IPS-18c (cell line): ENCODE data around the gene CARD11.
"Not testable (repeated sequence)": the region's sequence is repeated elsewhere in the genome, so short reads cannot be mapped to it uniquely, and the experiment has no call there.

ENCODE experiments used
- H3K4me3 ChIP-seq: 2 replicates; pipeline ENCODE4 v1.7.0; 2013; ENCODE audit warnings: low read depth, mild to moderate bottlenecking, low read length, moderate library complexity; ENCODE audit not compliant: insufficient read depth
- H3K9me3 ChIP-seq: one replicate; pipeline ENCODE4 v1.6.1; 2013; ENCODE audit warnings: mild to moderate bottlenecking, low read length, moderate library complexity; ENCODE audit not compliant: control insufficient read depth, insufficient read depth

CARD11 gene

DNA sequence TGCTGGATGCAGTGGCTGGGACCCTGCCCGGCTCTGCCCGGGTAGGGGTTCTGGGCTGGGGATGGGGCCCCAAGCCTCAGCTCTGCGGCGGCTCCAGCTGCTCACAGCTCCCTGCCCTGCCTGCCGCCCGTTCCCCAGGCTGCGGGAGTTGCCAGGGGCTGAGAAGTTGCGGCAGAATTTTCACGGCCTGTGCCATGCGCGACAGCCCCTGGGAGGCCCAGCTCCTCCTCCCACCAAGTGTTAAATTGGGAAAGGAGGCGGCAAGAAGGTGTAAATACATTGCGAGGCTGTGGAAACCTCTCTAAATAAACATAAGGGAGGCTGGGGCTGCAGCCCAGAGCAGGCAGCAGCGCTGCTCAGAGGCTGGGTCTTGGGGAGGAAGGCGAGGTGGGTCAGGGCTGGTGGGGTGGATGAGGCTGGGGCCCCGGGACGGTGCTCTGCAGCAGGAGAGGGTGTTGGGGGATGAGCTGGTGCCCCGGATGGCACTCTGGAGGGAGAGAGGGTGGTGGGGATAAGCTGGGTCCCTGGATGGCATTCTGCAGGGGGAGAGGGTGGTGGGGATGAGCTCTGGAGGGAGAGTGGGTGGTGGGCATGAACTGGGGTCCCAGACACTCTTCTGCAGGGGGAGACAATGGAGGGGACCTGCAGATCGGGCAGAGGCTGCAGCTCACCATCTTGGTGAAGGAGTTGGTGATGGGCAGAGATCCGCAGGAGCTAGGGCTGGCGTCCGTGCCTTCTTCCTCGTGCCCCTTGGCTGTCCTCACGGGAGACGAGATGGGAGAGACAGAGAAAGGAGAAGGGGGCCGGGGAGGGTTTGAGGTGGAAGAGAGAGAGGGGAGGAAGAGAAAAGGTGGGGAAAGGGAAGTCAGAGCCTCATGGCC, 114.1 kb downstream of the CARD11 start:
- H3K9me3 ChIP-seq: peaks cover 2% of the 10 kb centered on the region
- no peak overlapping the region for H3K4me3 ChIP-seq

- Histone ChIP-seq H3K9me3 (peaks cover 2% of the 10 kb centered on the region), H3K4me3 (no peak overlapping the region)
Observed at GRCh38 chr7:2928613-2929311, 114.9 kb downstream of the CARD11 start.

- Histone ChIP-seq H3K4me3 (no peak overlapping the region), H3K9me3 (peaks cover 2% of the 10 kb centered on the region)
Observed at GRCh38 chr7:2928256-2928612, 115.4 kb downstream of the CARD11 start.

DNA sequence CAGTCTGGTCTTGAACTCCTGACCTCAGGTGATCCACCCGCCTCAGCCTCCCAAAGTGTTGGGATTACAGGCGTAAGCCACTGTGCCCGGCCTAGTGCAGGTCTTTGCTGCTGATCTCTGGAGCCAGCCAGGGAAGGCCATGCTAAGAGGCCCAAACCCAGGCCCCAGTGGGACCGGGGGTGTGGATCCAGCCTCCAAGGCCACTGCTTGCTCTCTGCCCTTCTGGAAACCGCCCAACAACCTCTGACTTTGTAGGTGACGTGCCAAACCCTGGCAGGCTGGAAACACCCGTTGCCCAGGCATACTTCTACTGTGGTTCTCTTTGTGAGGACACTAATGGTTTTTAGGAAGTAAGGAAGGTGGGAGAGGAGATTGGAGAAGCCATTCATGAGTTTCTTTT, 116.1 kb downstream of the CARD11 start:
- H3K9me3 ChIP-seq: peaks cover 2% of the 10 kb centered on the region
- no peak overlapping the region for H3K4me3 ChIP-seq

DNA sequence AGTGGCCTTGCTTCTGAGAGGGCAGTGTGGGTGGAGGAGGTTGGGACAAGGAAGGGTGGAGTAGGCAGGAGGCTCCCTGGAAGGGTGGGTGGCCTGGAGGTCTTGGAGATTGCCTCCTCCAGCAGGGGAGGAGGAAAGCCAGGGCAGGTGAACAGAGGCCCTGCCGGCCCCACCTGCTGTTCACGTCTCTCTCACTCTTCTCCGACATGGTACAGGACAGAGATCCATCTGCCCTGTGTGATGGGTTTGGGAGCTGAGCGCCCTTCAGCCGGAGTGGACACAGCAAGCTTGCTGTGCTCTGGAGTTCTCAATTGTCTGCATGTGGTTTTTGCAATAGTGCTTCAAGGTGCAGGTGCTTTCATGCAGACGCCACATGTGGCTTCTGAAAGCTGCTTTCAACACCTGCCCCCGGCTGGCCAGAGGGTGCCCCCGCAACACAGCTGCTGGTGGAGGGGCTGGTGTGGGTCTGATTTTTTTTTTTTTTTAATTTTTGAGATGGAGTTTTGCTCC, 116.7 kb downstream of the CARD11 start:
- Histone ChIP-seq H3K4me3 (no peak overlapping the region), H3K9me3 (peaks cover 2% of the 10 kb centered on the region)

DNA sequence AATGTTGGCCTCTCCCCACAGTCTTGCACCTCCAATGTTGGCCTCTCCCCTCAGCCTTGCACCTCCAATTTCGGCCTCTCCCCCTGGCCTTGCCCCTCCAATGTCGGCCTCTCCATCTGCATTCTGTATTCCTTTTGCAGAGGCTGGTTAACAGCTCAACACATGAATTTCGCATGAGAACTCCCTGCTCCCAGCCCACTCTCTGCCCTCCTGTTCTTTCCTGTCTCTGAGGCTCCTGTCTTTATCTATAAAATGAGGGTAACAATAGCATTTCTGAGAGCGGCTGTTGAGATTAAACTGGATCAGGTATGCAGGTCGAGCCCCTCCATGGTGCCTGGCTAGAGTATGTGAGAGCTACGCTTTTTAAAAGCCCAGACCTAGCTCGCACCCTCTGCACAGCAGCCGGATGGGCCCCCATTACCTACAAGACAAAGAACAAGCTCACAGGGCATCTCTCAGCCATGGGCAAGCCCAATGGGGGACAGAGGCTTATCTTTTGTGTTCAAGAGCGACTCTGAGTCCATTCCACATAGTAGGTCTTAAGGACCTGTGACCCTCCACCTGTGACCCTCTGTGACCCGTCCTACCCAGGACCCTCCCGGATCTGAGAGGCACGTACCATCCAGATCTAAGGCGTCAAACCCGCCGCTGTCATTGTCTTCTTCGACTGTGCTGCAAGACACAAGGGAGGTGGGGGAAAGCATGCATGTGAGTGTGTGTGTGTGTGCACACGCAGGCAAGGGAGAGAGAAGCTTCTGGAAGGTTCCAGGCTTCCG, 117.4 kb downstream of the CARD11 start:
- Histone ChIP-seq H3K4me3 (no peak overlapping the region), H3K9me3 (peaks cover 2% of the 10 kb centered on the region)

DNA sequence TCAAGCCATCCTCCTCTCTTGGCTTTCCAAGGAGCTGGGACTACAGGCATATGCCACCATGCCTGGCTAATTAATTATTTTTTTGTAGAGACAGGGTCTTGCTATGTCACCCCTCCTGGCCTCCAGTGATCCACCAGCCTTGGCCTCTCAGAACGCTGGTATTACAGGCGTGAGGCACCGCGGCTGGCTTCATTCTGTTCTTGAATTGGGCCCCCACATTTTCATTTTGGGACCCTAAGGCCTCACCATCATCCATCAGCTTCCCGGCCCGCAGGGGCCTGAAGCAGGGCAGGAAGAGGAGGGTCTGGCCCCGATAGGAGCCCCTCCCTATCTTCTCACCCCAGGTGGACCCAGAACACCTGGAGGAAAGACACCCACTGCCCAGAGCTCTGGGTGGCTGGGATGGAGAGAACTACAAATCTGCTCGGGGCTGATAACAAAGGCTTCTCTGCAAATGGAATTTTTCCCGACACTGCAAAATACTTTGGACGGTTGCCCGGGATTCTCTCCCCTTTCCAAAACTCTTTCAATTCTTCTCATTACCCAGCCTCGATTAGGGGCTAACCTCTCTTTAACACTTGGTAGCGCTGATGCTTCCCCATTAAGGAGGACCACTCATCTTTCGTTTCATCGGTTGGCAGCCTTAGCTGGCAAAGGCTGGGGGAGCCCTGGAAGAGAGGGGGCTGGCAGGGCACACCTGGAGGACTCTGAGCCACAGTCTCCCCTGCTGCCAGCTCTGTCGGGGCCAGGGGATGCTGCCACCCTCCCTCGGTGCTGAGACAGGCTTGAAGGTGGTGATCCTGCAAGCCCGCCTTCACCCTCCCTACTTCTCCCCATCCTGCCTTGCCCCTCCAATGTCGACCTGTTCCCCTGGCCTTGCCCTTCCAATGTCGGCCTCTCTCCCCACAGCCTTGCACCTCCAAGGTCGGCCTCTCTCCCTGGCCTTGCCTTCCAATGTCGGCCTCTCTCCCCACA, 118.5 kb downstream of the CARD11 start:
- H3K9me3 ChIP-seq: peaks cover 2% of the 10 kb centered on the region
- no peak overlapping the region for H3K4me3 ChIP-seq

DNA sequence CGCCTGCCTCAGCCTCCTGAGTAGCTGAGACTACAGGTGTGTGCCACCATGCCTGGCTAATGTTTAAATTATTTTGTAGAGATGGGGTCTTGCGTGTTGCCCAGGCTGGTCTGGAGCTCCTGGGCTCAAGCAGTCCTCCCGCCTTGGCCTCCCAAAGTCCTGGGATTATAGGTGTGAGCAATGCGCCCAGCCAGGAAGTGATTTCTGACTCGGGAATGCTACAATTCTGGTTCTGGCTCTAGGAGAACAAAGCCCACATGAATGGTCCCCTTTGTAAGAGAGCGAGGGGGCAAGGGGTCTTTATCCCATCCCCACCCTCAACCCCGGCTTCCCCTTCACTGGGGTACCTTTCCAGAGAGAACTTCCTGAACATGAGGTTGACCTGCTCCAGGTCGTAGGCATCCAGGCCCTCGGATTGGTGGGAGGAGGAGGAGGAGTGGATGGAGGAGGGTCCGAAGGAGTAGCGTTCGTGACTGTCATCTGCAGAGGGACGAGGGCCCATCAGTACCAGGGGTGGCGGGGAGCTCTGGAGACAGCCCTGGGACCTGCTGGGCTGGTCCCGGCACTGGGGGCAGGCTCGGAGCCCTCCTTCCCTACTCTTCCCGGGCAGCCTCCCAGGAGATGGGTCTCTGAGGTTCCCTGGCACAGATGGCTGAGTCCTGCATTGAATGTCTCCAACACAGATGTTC, 119.6 kb downstream of the CARD11 start:
- Histone ChIP-seq H3K4me3 (no peak overlapping the region), H3K9me3 (peaks cover 2% of the 10 kb centered on the region)

DNA sequence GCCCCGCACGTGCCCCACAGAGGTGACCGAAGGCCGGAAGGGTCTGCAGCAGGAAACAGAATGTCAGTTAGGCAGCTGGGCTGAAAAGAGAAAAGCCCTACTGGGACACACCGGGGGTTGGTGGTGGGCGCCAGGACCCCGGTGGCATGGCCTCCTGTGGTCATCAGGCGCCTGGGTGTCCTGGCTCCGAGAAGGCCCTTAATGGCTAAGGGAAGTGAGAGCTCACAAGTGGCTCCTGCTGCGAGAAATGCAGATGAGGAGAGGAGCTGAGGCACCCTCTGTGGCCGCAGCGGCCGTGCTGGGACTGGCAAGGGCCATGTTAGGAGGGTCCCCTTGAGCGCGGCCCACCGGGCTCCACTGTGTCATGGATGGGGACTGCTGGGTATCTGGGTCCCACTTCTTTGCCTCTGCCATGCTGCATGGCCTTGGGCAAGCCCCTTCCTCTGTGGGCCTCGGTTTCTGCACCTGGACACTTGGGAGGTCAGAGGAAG, 120.3 kb downstream of the CARD11 start:
- Histone ChIP-seq H3K9me3 (peaks cover 2% of the 10 kb centered on the region), H3K4me3 (no peak overlapping the region)

DNA sequence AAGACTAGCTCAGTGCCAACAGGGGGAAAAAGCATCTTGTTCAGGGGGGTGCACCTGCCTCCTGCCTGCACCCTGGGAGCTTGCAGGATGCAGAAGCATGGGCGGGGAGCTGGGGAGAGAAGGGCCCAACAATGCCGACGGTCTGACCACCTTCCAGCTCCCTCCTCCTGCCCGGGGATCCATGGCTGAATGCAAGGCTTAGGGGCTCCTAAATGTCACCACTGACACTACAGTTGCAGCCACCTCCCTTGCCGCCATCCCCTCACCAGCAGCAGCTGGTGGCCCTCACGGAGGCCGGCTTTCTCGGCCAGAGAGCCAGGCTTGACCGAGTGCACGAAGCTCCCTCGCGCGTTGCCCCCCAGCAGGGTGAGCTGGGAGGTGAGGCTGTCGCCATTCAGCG, 120.8 kb downstream of the CARD11 start:
- Histone ChIP-seq H3K9me3 (peaks cover 2% of the 10 kb centered on the region), H3K4me3 (no peak overlapping the region)

DNA sequence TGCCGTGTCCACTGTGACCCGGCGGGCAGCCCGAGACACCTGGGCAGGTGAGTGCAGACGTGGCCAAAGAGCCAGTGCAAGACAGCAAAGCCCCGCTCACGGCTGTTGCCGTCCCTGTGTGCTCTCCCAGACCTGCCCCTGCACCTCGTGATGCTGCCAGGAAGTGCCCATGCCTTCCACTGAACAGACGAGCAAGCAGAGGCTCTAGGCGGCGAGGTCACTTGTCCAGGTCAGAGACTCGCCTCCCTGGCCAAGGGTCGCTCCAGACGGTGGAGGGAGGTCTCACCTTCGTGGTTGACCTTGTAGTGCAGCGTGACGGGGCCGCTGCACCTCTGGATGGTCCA, 121.3 kb downstream of the CARD11 start:
- H3K9me3 ChIP-seq: peaks cover 2% of the 10 kb centered on the region
- H3K4me3 ChIP-seq: no peak overlapping the region

DNA sequence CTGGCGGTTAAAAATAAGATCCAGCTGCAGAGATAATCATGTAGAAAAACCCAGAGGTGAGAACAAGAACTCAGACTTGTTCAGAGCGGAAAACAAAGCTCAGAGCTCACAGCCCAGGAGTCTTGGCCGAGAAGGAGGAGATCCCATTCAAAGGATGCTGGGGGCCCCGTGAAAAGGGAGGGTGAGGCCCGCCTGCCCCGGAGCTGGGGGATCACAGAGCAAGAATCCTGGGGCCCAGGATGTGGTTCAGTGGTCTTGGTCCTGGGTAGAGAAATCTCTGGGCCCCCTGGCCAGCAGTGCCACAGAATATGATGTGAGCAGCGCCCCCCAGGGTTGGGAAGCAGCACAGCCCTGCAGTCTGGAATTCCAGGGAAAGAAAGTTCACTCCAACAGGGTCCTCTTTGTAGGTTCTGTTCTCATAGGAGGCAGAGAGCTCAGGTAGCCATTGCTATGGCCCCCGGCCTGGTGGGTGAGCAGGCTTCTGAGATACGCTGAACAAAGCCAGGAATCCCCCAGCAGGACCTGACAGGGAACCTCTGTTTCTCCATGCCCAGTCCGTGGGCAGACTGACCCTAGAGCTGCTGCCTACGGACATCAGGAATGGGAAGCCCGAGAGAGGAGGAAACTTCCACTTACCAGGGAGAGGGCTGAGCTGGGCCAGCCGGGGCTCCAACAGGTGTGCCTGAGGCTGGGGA, 121.9 kb downstream of the CARD11 start:
- H3K4me3 ChIP-seq: no peak overlapping the region
- H3K9me3 ChIP-seq: peaks cover 2% of the 10 kb centered on the region

GRCh38 chr7:2920956-2921652, 122.6 kb downstream of the CARD11 start:
- H3K4me3 ChIP-seq: no peak overlapping the region
- H3K9me3 ChIP-seq: peaks cover 2% of the 10 kb centered on the region

- not testable (repeated sequence) for H3K9me3 ChIP-seq, H3K4me3 ChIP-seq
Observed at GRCh38 chr7:2920480-2920879, 123.2 kb downstream of the CARD11 start.

- Histone ChIP-seq H3K4me3 (no peak overlapping the region), H3K9me3 (peaks cover under 1% of the 10 kb centered on the region)
Observed at GRCh38 chr7:2920041-2920440, 123.6 kb downstream of the CARD11 start.
